OCI-LY7 (cell line): Measurements from ENCODE around the gene MATCAP1.

Source experiments
- CTCF ChIP-seq: fragments of 200-600 bp; sonication (generic); conservative IDR thresholded peaks from 2 replicates; pipeline ENCODE4 v1.5.1; 2014; ENCODE audit warnings: mild to moderate bottlenecking, antibody characterized with exemption, low read length, moderate library complexity, mixed read lengths
- EZH2phosphoT487 ChIP-seq: fragments of 200-600 bp; sonication (generic); IDR thresholded peaks from 2 replicates; pipeline ENCODE4 v1.6.1; 2018; ENCODE audit warnings: low read depth, borderline replicate concordance, mild to moderate bottlenecking, mixed run types, antibody characterized with exemption, low read length, moderate library complexity, mixed read lengths

GRCh38 chr16:67229906-67230808 is 46.4 kb upstream of the MATCAP1 start:
- TF ChIP-seq CTCF, result no peak
- TF ChIP-seq EZH2phosphoT487, result no peak
